HG02759 (cell line): ENCODE measurements around the gene OBSCN.

Experiments used
- ATAC-seq: cut with Tn5 transposase; IDR thresholded peaks from one replicate; pipeline ENCODE4 v1.9.1; 2021; ENCODE audit warnings: mild to moderate bottlenecking, moderate library complexity; ENCODE audit not compliant: unreplicated experiment

Gene OBSCN

GRCh38 chr1:228394571-228395394 is 186.9 kb downstream of the OBSCN start:
- no peak for ATAC-seq

DNA sequence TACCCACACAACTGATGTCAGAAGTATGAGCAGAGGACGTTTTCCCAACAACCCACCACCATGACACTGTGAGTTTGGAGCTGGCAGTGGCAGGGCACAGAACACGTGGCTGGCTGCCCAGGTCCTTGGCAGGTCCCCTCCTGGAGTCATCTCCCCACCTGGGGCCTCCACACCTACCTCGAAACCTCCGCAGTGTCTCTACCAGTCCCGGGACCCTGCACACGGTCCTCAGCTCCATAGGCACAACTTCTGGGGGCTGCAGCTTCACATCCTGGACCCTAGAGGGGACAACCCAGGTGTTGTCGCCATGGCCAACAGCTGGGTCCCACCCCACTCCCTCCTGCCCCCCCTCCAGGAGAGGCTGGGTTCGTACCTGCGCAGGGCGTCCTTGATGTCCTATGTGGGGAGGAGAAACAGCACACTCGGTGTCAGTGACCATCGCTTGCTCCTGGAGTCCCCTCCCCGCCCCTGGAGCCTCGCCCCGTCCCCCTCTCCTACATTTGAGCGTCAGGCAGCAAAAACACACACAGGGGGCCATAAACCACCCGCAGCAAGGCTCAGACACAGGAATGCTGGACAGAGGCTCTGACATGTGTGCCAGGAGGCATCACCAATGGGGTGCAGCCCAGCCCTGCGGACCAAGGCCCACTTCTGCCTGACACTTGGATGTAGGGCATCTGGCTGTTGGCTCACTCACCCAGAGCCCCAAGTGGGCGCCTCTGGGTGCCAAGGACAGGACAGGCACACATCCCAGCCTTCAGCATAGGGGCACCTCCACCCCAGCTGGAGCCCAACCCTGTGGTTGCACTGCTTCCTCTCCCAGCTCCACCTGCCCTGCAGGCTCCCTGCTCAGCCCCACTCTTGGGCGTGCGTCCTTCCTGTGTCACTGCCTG is 189.2 kb downstream of the OBSCN start:
- ATAC-seq: no peak

GRCh38 chr1:228397966-228398365 is 190.1 kb downstream of the OBSCN start:
- no peak for ATAC-seq

DNA sequence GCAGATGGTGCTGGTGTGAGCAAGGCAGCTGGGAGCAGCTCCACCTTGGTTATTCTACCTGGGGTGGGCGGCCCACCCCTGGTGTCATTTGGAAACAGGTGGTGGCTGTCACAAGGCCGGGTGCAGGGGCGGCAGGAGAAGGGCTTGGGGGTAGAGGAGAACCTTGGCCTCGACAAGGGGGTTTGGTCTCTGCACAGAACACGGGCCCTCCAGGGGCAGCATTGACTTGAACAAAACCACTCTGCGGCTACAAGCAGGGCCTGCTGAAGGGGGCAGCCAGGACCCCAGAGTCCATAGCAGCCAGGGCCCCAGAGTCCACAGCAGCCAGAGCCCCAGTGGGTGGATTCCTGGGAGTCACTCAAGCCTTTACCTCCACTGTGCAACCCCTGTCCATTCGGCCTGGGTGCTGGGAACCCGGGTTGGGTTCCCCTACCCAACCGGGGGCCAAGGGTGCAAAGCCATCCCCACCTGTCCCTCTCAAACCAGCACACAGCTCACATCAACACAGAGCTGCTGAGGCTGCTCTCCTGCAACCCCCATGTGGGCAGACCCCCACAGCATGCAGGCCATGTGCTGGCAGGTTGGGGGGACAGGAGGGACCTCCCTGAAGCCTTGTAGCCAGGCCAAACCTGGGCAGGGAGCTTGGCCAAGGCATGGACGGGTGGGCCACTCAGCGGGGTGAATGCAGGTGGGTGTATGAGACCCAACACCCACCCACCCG is 191.1 kb downstream of the OBSCN start:
- ATAC-seq: no peak

- ATAC-seq: no peak
Observed at GRCh38 chr1:228399531-228400236, 191.8 kb downstream of the OBSCN start.

DNA sequence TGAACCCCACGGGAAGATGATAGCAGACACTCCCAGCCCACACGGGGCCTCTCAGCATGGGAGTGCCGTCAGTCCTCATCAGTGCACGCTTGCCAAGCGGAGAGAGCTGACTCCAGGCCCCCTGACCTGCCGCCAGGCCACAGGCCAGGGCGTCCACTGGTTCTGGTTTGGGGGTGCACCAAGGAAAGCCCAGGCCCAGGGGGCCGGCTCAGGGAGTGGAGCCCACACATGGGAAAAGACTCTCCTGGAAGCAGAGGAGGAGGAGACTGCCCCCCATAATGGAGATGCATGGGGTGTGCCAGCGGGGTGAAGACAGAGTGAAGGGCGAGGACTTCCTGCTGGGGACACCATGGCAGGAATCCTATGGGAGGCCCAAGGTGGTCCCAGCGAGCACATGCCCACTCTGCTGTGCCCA is 192.4 kb downstream of the OBSCN start:
- ATAC-seq: no peak

GRCh38 chr1:228400692-228401454 is 193.0 kb downstream of the OBSCN start:
- ATAC-seq: no peak

- no peak for ATAC-seq
Observed at GRCh38 chr1:228401782-228402640, 194.2 kb downstream of the OBSCN start.

DNA sequence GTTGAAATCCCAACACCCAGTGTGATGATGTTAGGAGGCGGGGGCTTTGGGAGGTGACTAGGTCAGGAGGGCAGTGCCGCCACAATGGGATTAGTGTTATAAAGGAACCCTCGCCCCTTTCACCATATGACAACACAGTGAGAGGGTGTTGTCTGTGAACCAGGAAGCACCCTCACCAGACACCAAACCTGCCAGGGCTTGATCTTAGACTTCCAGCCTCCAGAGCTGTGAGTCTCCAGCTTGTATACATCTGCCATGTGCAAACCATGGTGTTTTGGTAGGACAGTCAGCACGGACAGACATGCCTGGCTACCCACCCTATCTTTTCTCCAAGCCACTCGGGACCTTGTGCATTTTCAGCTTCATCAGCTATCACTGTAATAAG is 194.8 kb downstream of the OBSCN start:
- no peak for ATAC-seq

GRCh38 chr1:228403231-228403631 is 195.4 kb downstream of the OBSCN start:
- no peak for ATAC-seq

DNA sequence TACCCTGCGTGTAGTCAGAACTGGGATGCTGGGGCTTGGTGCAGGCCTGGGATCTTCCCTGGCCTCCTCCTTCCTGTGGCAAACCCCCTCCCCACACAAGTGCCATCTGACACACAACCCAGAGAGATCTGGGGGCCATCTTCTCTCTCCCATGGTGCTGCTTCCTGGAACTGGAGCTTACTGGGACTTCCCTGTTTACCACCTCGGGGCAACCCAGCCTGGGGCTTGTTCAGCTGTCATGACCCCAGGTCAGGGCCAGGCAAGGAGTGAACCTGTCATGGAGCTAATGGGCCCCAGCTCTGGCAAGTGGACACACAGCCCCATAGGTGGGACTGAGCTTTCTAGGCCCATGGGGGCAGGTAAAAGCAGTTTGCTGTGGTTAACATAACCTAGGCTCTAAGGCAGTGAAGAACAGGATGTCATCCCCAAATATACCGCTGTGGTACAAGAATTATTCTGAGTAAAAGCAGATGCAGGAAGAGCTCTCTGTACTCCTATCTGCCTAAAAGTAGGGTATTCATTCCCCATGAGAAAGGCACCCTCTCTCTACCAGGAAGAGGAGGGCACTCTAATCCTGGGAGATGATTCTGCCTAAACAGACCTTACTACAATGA is 196.4 kb downstream of the OBSCN start:
- ATAC-seq: no peak

GRCh38 chr1:228405200-228405978 is 197.5 kb downstream of the OBSCN start:
- ATAC-seq: no peak

- no peak for ATAC-seq
Observed at GRCh38 chr1:228405979-228406228, 198.1 kb downstream of the OBSCN start.

- ATAC-seq: no peak
Observed at GRCh38 chr1:228407106-228408040, 199.5 kb downstream of the OBSCN start.

DNA sequence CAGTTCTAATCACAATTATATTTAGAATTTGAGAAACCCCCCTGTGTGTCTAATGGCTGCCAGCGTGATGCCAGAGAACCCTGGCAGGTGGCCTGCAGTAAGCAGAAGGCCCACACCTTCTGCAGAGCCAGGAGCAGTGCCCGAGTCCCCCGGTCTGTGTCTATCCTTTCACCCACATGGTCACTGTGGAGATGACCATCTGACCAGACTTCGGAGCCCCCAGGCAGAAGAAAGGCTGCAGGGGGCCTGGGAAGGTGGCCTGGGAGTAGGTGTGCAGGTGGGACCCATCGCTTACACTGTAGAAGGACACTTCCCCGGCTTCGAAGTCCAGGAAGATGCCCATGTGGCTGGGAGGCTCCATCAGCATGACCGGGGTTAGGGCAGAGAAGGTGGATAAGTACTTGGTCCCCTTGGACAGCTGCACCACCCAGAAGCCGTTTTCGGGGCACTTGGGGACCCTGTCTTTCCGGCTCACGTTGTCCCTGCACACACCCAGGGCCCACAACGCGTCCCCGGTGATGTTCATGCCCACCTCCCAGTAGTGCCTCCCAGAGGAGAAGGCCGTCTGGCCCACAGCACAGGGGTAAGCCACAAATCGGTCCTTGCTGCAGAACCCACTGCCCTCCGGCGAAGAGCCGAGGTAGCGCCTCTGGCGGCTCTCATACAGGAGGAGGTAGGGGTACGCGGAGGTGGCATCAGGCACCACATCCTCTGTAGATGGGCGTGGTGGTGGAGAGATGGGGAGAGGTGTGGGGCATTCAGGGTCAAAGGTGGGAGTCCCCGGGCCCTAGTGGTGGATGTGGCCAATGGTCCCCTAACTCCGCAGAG is 200.4 kb downstream of the OBSCN start:
- ATAC-seq: no peak
